GM23338 (cell line): ENCODE data around the gene WNK1. TPM values are rescaled to one million over a fixed set of nuclear protein-coding genes. Genes with fewer than 3 reads are reported as not detected.

Source experiments
- CREB1 ChIP-seq: fragments of 250-450 bp; sonication (Bioruptor Pico); IDR thresholded peaks from 2 replicates; pipeline ENCODE4 v1.5.0; 2020; ENCODE audit warnings: low read depth, mild to moderate bottlenecking, moderate library complexity
- EZH2 ChIP-seq: fragments of 200-600 bp; sonication (generic); IDR thresholded peaks from one replicate; pipeline ENCODE4 v1.8.0; 2017; ENCODE audit warnings: antibody characterized with exemption, mild to moderate bottlenecking, low read depth; ENCODE audit not compliant: unreplicated experiment
- NANOG ChIP-seq: IDR thresholded peaks from 2 replicates; pipeline ENCODE4 v1.6.1; 2016; ENCODE audit warnings: antibody characterized with exemption, borderline replicate concordance
- ZNF331 ChIP-seq: fragments of 250-450 bp; sonication (Bioruptor Pico); IDR thresholded peaks from 2 replicates; pipeline ENCODE4 v1.5.0; 2020; ENCODE audit warnings: low read depth, mild to moderate bottlenecking, moderate library complexity
- ZNF462 ChIP-seq: fragments of 250-450 bp; sonication (Bioruptor Pico); IDR thresholded peaks from 2 replicates; pipeline ENCODE4 v1.5.0; 2020; ENCODE audit warnings: mild to moderate bottlenecking, moderate library complexity
- polyA plus RNA-seq: library from polyadenylated mRNA; unstranded; fragments of >200 nt; fragmentation: Nextera tagmentation; extraction: Ambion mirVana; gene quantifications from 2 replicates; pipeline ENCODE4 v1.2.1, GENCODE V29; 2016
- total RNA-seq: library from RNA; depleted of rRNA; stranded (reverse); fragments of >200 nt; shearing (Covaris generic); gene quantifications from 2 replicates; pipeline ENCODE4 v1.2.3, GENCODE V29; 2014
- TF ChIP-seq, protein P1 (sequence below): IDR thresholded peaks from one replicate; pipeline ENCODE4 v1.6.1; 2018; ENCODE audit warnings: antibody characterized with exemption; ENCODE audit not compliant: unreplicated experiment

Gene WNK1
- total and polyA plus RNA-seq, 2 experiments from 2014 or later: 86.8 to 114 TPM

- TF ChIP-seq ZNF462: no peak
- no peak for TF ChIP-seq CREB1 (CRISPR knock-in tag)
- no peak for TF ChIP-seq EZH2
- no peak for TF ChIP-seq ZNF331 (CRISPR knock-in tag)
- TF ChIP-seq, protein P1, sequence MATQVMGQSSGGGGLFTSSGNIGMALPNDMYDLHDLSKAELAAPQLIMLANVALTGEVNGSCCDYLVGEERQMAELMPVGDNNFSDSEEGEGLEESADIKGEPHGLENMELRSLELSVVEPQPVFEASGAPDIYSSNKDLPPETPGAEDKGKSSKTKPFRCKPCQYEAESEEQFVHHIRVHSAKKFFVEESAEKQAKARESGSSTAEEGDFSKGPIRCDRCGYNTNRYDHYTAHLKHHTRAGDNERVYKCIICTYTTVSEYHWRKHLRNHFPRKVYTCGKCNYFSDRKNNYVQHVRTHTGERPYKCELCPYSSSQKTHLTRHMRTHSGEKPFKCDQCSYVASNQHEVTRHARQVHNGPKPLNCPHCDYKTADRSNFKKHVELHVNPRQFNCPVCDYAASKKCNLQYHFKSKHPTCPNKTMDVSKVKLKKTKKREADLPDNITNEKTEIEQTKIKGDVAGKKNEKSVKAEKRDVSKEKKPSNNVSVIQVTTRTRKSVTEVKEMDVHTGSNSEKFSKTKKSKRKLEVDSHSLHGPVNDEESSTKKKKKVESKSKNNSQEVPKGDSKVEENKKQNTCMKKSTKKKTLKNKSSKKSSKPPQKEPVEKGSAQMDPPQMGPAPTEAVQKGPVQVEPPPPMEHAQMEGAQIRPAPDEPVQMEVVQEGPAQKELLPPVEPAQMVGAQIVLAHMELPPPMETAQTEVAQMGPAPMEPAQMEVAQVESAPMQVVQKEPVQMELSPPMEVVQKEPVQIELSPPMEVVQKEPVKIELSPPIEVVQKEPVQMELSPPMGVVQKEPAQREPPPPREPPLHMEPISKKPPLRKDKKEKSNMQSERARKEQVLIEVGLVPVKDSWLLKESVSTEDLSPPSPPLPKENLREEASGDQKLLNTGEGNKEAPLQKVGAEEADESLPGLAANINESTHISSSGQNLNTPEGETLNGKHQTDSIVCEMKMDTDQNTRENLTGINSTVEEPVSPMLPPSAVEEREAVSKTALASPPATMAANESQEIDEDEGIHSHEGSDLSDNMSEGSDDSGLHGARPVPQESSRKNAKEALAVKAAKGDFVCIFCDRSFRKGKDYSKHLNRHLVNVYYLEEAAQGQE: no peak
- no peak for TF ChIP-seq NANOG
Observed at GRCh38 chr12:835754-836518, 83.6 kb downstream of the WNK1 start (continued).
